HEK293T (cell line): ENCODE data around the gene TNPO3.
A peak's percentile ranks its signal among the peaks of the same experiment; 100 is the strongest.

ENCODE experiments used
- CTCF ChIA-PET: fragments of 350-600 bp; formaldehyde crosslinking; extraction: SDS; loops from one replicate; lab custom pipeline; 2021; ENCODE audit warnings: antibody characterized with exemption, inconsistent platforms; lab: Yijun Ruan, JAX
- POLR2A ChIA-PET: fragments of 350-600 bp; formaldehyde crosslinking; extraction: SDS; loops from one replicate; lab custom pipeline; 2020; ENCODE audit warnings: antibody characterized with exemption, inconsistent platforms; lab: Yijun Ruan, JAX
- DNase-seq: peaks from one replicate; pipeline ENCODE4 v3.0.0; 2012; ENCODE audit warnings: mixed read lengths; ENCODE audit errors: extremely low spot score
- ARNT ChIP-seq: fragments of 450-650 bp; IDR thresholded peaks from 2 replicates; pipeline ENCODE4 v1.6.1; 2017; ENCODE audit warnings: mild to moderate bottlenecking
- BHLHE40 ChIP-seq: fragments of 450-650 bp; IDR thresholded peaks from 2 replicates; pipeline ENCODE4 v1.6.1; 2016; ENCODE audit warnings: mild to moderate bottlenecking, moderate library complexity, borderline replicate concordance
- CTBP1 ChIP-seq: fragments of 450-650 bp; IDR thresholded peaks from 2 replicates; pipeline ENCODE4 v1.6.1; 2016; ENCODE audit warnings: borderline replicate concordance
- ELF4 ChIP-seq: fragments of 450-650 bp; IDR thresholded peaks from 2 replicates; pipeline ENCODE4 v1.6.1; 2017; ENCODE audit warnings: antibody characterized with exemption
- FOXA1 ChIP-seq: fragments of 450-650 bp; IDR thresholded peaks from 2 replicates; pipeline ENCODE4 v1.6.1; 2016; ENCODE audit warnings: mild to moderate bottlenecking
- FOXK2 ChIP-seq: fragments of 450-650 bp; IDR thresholded peaks from 2 replicates; pipeline ENCODE4 v1.6.1; 2016; ENCODE audit warnings: mild to moderate bottlenecking
- FOXM1 ChIP-seq: fragments of 450-650 bp; IDR thresholded peaks from 2 replicates; pipeline ENCODE4 v1.6.1; 2017; ENCODE audit warnings: mild to moderate bottlenecking, borderline replicate concordance
- HDGF ChIP-seq: fragments of 450-650 bp; IDR thresholded peaks from 2 replicates; pipeline ENCODE4 v1.6.1; 2017; ENCODE audit warnings: antibody characterized with exemption, borderline replicate concordance
- L3MBTL2 ChIP-seq: fragments of 450-650 bp; conservative IDR thresholded peaks from 2 replicates; pipeline ENCODE4 v1.6.1; 2016; ENCODE audit warnings: mild to moderate bottlenecking
- LEF1 ChIP-seq: fragments of 450-650 bp; IDR thresholded peaks from 2 replicates; pipeline ENCODE4 v1.6.1; 2017; ENCODE audit warnings: mild to moderate bottlenecking, borderline replicate concordance
- NFRKB ChIP-seq: fragments of 450-650 bp; IDR thresholded peaks from 2 replicates; pipeline ENCODE4 v1.6.1; 2016; ENCODE audit warnings: mild to moderate bottlenecking, moderate library complexity
- PKNOX1 ChIP-seq: fragments of 450-650 bp; IDR thresholded peaks from 2 replicates; pipeline ENCODE4 v1.6.1; 2016
- SP1 ChIP-seq: fragments of 450-650 bp; IDR thresholded peaks from 2 replicates; pipeline ENCODE4 v1.6.1; 2017
- SUZ12 ChIP-seq: fragments of 450-650 bp; IDR thresholded peaks from 2 replicates; pipeline ENCODE4 v1.6.1; 2016; ENCODE audit warnings: mild to moderate bottlenecking
- TARDBP ChIP-seq: fragments of 450-650 bp; IDR thresholded peaks from 2 replicates; pipeline ENCODE4 v1.6.1; 2016
- ZNF384 ChIP-seq: fragments of 450-650 bp; IDR thresholded peaks from 2 replicates; pipeline ENCODE4 v1.6.1; 2016

The TNPO3 gene

GRCh38 chr7:129095258-129095657, 40.3 kb upstream of the TNPO3 start:
- POLR2A ChIA-PET, result interaction anchor here (0.6 kb wide), 1 partner anchor 43 kb away, joined by 3 read pairs; no protein-coding TSS in a partner anchor

GRCh38 chr7:129094501-129094900, 39.6 kb upstream of the TNPO3 start:
- DNase-seq, result no peak
- CTCF ChIA-PET, result interaction anchor here (0.7 kb wide), 1 partner anchor 278 kb away, joined by 3 read pairs; no protein-coding TSS in a partner anchor

More at GRCh38 chr7:129095258-129095657, 40.3 kb upstream of the TNPO3 start:
- DNase-seq, result no peak
- no peak for TF ChIP-seq NFRKB
- TF ChIP-seq CTBP1, result no peak
- TF ChIP-seq FOXK2, result no peak
- no peak for TF ChIP-seq SP1
- no peak for TF ChIP-seq HDGF
- TF ChIP-seq TARDBP, result no peak
- TF ChIP-seq ZNF384, result no peak
- no peak for TF ChIP-seq BHLHE40
- TF ChIP-seq ELF4, result no peak
- TF ChIP-seq FOXA1, result no peak
- TF ChIP-seq LEF1, result no peak
- TF ChIP-seq FOXM1, result no peak
- no peak for TF ChIP-seq PKNOX1
- TF ChIP-seq SUZ12, result no peak
- no peak for TF ChIP-seq ARNT
- no peak for TF ChIP-seq L3MBTL2
- CTCF ChIA-PET, result interaction anchor here (0.6 to 1.3 kb wide), 3 partner anchors 9 to 278 kb away, joined by 3 to 5 read pairs (median 3); no protein-coding TSS in a partner anchor

GRCh38 chr7:129093867-129094456, 39.1 kb upstream of the TNPO3 start:
- TF ChIP-seq CTBP1 (no peak), L3MBTL2 (no peak), BHLHE40 (no peak), NFRKB (no peak), FOXM1 (no peak), ZNF384 (no peak), ARNT (no peak), TARDBP (no peak), FOXA1 (no peak), FOXK2 (no peak), SUZ12 (no peak), ELF4 (no peak), LEF1 (no peak), PKNOX1 (no peak), SP1 (no peak), HDGF (no peak)
- ChIA-PET CTCF (no interaction called here), POLR2A (no interaction called here)
- no peak for DNase-seq

More at GRCh38 chr7:129094501-129094900, 39.6 kb upstream of the TNPO3 start:
- TF ChIP-seq PKNOX1 (no peak), L3MBTL2 (no peak), FOXM1 (no peak), HDGF (no peak), SP1 (no peak), SUZ12 (no peak), FOXA1 (no peak), CTBP1 (no peak), ARNT (no peak), BHLHE40 (no peak), ELF4 (no peak), LEF1 (no peak)
- POLR2A ChIA-PET, result no interaction called here

DNA sequence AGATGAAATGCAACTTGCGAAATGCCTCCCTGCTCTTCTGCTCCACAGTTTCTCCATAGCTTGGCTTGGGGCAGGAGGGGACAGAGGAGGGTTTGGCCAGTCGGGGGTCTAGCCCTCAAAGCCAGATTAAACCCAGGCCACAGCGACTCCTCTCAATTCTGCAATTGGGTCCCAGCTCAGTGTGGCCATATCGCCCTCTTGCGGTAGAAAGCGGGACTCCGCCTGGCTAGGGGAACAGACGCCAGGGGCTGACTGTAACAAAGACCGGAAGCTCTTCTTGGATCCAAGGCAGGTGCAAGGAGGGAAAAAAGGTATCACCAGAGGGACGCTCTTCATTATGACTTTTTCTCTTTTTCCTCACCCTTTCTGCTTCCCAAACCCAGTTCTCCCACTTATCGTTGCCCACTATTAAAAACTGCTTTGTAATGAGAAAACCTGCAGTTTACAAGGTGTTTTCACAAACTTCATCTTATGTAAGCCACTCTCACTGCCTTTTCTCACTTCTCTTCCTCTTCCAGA, 36.6 kb upstream of the TNPO3 start:
- CTCF ChIA-PET, result interaction anchor here (0.5 to 2.4 kb wide), 23 partner anchors 10 to 472 kb away, joined by 3 to 9 read pairs (median 3); partner anchors contain the start of gene KCP
- DNase-seq, result peak; percentile 88
- no peak for TF ChIP-seq ELF4
- TF ChIP-seq FOXA1, result no peak
- TF ChIP-seq ZNF384, result no peak
- TF ChIP-seq SP1, result no peak
- TF ChIP-seq FOXM1, result no peak
- TF ChIP-seq CTBP1, result no peak
- TF ChIP-seq BHLHE40, result no peak
- no peak for TF ChIP-seq HDGF
- TF ChIP-seq FOXK2, result no peak
- TF ChIP-seq L3MBTL2, result no peak
- POLR2A ChIA-PET, result interaction anchor here (1.1 to 2.0 kb wide), 2 partner anchors 37 to 52 kb away, joined by 3 to 11 read pairs; partner anchors contain the start of gene TNPO3

- ChIA-PET CTCF (interaction anchor here (0.8 to 2.4 kb wide), 5 partner anchors 11 to 230 kb away, joined by 4 to 9 read pairs (median 4); partner anchors contain the start of gene KCP), POLR2A (interaction anchor here (1.1 to 1.4 kb wide), 2 partner anchors 35 to 53 kb away, joined by 3 read pairs; partner anchors contain the start of gene TNPO3)
- TF ChIP-seq PKNOX1 (no peak), SP1 (no peak), ELF4 (no peak), L3MBTL2 (no peak), HDGF (no peak), NFRKB (no peak), ZNF384 (no peak), LEF1 (no peak), BHLHE40 (no peak), CTBP1 (no peak), FOXM1 (no peak)
- no peak for DNase-seq
These were observed 35.5 kb upstream of the TNPO3 start for GRCh38 chr7:129090300-129090907.
